Measurements from ENCODE around the gene PIAS1.
"Not testable (repeated sequence)": the region's sequence is repeated elsewhere in the genome, so short reads cannot be mapped to it uniquely, and the experiment has no call there.

The PIAS1 gene

DNA sequence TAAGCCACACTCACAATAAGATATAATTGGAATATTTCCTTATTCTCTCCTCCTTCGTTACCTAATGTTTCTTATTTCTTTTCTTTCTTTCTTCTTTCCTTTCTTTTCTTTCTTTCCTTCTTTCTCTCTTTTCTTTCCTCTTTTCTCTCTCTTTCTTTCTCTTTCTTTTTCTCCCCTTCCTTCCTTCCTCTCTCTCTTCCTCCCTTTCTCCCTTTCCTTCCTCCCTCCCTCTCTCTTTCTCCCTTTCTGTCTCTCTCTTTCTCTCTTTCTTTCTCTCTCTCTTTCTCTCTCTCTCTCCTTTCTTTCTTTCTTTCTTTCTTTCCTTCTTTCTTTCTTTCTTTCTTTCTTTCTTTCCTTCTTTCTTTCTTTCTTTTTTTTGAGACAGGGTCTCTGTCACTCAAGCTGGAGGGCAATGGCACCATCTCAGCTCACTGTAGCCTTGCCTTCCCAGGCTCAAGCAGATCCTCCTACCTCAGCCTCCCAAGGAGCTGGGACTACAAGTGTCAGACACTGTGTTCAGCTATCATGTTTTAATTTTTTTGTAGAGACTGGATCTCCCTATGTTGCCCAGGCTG, 19.3 kb upstream of the PIAS1 start:
- DNase-seq (ENCODE audit: low spot score), result no peak

DNA sequence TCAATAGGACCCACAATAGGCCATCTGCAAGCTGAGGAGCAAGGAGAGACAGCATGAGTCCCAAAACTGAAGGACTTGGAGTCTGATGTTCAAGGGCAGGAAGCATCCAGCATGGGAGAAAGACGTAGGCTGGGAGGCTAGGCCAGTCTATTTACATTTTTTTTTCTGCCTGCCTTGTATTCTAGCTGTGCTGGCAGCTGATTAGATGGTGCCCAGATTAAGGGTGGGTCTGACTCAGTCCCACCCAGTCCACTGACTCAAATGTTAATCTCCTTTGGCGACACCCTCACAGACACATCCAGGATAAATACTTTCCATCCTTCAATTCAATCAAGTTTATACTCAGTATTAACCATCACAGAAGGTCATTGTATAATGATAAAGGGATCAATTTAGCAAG, 15.9 kb upstream of the PIAS1 start:
- DNase-seq (ENCODE audit: low spot score), result no peak

DNA sequence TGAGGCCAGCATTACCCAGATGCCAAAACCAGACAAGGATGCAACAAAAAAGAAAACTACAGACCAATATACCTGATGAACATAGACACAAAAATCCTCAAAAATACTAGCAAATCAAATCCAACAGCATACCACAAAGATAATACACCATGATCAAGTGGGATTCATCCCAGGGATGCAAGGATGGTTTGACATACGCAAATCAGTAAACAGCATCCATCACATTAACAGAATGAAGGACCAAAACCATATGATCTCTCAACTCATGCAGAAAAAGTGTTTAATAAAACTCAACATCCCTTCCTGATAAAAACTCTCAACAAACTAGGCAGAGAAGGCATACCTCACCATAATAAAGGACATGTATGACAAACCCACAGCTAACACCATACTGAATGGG, 14.0 kb upstream of the PIAS1 start:
- DNase-seq (ENCODE audit: low spot score), result no peak

DNA sequence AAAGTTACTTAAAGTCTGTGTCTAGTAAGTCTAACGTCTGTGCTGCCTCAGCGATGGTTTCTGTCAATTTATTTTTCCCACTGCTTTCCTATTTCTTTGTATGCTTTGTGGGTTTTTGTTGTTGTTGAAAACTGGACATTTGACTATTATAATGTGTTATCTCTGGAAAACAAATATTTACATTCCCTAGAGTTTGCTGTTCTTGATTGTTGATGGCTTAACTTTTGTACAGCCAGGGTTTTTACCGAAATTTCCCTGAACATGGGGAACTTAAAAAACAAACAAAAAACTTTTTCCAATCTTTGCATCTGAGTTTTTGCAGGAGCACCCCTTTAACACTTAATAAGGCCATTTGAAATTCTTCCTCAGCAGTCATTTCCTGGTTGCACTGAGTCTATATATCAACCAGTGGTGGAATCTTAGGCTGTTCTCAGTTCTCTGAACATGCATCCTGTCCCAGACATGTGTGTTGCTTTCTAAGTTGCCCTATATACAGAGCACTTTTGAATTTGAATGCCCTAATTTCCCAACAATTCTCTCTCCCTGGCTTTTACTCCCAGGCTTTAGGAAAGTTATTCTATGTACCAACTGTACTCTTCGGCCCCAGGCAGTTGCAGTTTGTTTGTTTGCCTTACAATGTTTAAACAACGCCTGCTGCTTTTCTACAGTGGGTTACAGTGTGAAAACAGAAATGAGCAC, 11.8 kb upstream of the PIAS1 start:
- no peak for DNase-seq (ENCODE audit: low spot score)

DNA sequence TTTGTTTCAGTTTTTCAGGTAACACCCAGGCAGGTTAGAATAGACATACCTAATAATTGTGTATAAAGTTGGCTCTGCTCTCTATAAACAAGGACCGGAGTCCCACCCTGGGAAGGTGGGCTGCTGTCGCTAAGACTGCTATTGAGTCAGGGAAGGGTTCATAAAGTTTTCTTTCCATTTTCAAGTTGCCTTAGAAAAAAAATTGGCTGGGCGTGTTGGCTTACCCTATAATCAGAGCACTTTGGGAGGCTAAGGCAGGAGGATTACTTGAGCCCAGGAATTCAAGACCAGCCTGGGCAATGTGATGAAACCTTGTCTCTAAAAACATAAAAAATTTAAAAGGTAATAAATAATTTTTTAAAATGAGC, 11.3 kb upstream of the PIAS1 start:
- DNase-seq (ENCODE audit: low spot score), result no peak

DNA sequence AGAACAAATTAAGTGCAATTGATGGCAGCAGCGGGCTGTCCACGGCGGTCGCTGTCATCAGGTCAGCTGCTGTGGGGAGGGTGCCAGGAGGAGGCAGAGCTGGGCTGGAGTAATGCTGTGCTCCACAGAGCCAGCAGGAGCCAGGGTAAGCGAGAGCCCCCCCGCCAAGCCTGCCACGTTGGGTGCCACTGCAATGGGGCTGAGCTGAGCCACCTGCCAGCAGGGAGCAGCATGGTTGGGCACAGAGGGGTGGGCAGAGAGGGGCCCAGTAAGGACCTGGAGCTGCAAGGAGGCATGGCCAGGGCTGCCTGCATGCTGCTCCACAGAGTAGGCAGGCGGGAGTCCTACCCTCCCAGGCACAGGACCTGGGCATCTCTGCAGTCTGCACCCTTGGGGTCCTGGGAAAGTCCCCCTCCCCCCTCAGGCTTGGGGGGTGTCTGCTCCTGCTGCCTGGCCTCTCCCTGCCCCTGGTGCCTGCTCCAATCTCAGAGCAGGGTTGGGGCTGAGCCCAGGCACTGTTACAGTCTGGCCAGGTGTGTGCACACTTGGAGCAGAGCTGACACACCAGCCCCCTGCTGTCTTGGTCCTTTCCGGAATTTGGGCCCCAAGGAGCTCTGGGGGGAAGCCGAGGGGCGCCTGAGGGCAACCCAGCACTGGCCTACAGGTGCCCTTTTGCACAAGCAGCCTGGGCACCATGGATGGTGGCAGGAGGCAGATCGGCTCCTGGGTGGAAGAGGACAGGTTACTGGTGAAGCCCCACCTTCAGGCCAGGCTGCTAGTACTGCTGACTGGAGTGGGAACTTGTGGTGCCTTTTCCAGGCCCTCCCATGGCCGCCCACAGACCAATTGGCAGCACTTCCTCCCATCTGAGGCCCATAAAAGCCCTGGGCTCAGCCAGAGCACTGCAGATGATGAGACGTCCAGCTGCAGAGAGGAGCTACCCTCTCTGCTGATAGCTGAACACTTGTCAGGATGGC, 8.5 kb upstream of the PIAS1 start:
- no peak for DNase-seq (ENCODE audit: low spot score)

DNA sequence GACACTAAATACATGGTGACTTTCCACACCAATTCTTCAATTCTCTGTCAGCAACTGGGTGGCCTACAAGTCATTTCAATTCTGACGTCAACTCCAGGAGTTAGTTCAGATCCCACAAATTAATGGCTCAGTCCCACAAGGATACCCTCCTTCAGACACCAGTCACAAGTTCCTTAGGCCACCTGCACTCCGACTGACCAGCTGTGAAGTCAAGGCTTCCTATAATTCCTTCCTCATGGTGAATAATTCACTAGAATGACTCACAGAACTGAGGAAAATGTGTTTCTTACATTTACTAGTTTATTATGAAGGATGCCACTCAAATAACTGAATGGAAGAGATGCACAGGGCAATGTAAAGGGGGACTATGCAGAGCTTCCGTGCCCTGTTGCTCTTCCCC, 6.3 kb upstream of the PIAS1 start:
- DNase-seq (ENCODE audit: low spot score), result peak; percentile 68

DNA sequence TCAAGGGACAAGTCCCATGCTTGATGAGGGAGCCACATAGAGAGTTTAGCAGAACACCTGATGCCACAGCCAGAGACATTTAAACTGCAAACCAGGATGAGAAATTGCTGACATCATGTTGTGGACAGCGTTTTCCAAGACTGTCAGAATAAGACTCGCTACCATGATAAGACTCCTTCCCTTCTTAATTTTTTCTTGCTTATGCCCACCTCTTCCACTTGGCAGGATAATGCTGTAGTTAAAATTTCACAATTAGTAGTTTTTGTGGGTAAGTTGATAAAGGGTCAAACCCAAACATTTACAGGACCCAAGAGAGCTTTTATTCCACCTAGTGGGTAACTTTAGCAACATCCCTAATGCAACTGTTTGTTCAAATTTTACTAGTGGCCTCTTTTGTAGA, 3.0 kb upstream of the PIAS1 start:
- no peak for DNase-seq (ENCODE audit: low spot score)

DNA sequence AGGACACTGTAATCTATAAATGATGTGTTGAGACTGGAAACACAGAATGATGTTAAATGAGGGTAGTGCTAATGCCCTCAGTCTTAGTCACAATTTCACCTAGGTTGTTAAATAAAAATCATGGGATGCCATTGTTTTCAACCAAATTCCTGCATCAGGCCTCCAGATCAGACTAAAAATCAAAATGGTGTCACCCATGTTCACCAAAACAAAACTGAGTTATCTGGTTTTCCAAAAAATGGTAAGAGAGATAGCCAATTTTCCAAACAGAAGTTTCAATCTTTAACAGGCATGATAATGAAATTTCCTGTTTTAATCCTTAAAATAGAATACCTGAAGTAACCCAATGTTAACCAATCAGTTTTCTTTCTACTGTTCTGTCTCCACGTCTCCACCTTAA, 2.2 kb upstream of the PIAS1 start:
- DNase-seq (ENCODE audit: low spot score), result no peak

DNA sequence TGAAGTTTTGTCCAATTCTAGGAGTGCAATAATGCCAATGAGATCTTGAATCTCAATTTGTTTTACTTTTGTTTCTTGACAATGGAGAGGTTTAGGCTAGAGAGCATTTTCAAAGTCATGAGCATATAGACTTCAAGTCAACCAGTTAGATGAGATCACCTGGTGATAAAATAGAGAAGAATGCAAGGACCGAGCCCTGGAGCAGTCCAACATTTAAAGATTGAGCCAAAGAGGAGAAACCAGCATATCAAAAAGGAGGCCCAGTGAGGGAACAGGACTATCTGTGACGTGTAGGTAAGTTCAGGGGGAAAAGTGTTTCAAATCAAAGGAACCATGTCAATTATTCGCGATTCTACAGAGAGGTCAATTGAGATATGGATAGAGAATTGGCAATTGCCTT, 1.7 kb upstream of the PIAS1 start:
- DNase-seq (ENCODE audit: low spot score), result peak; percentile 30

DNA sequence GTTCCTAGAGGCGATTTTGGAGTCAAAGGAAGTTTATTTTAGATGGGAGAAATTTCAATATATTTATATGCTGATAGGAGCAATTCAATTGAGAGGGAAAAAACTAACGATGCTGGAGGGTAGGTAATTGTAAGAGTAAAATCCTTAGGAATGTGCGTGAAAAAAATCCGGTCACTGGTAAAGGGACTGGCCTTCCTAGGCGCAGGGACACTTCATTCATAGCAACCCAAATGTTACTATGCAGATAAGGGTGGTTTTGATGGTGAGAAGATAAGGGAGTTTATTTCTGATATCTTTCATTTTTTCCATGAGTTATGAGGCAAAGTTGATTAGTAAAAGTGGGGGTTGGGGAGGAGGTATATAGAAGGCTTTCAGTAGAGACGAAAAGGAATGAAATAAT, 1.1 kb upstream of the PIAS1 start:
- DNase-seq (ENCODE audit: low spot score), result no peak

DNA sequence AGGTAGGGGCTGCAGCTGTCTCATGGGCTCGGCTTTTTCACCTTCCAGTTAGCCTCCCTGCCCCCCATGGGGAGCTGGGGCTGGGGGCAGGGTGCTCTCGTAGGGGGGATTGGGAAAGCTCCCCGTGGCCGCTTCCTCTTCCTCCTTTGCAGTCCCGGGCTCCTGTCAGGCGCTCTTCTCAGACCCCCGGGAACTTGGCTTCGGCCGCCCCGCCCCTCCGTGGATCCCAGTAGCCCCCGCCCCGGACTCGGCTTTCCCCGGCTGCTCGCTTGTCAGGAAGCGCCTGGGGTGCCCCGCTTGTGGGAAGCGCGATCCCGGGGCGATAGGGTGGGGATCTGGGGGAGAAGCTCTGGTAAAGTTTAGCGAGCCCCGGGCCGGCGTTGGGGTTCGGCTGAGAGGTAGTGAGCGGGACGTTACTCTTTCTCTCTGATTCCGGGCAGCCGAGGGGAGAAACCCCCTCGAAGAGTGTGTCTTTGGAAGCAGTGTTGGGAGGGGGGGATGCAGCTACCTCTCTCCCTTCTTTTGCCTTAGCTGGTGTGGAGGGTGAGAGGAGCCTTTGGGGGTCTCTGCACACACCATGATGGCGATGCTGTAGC, 611 bp downstream of the PIAS1 start:
- DNase-seq (ENCODE audit: low spot score), result peak; percentile 46

DNA sequence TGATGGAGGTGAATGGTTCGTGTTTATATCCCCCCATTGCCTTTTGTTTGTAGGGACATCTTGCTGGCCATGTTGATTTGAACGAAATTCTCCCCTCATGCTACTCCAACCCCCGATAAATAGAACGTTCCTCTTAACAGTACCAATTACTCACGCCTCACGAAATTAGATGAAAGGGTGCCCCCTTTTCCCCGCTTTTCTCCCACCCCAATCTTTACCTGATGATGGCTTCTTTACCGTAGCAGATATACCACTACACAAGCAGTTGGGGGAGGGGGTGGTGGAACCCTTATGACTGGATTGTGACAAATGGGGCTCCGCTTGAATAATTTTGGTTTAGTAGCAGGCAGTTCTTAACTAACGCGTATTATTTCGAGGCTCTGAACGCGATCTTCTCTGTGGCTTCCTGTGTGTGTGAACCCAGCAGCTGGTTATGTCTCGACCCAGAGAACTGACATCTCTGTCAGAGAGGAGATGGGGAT, 1.1 kb downstream of the PIAS1 start:
- peak; percentile 77 for DNase-seq (ENCODE audit: low spot score)

DNA sequence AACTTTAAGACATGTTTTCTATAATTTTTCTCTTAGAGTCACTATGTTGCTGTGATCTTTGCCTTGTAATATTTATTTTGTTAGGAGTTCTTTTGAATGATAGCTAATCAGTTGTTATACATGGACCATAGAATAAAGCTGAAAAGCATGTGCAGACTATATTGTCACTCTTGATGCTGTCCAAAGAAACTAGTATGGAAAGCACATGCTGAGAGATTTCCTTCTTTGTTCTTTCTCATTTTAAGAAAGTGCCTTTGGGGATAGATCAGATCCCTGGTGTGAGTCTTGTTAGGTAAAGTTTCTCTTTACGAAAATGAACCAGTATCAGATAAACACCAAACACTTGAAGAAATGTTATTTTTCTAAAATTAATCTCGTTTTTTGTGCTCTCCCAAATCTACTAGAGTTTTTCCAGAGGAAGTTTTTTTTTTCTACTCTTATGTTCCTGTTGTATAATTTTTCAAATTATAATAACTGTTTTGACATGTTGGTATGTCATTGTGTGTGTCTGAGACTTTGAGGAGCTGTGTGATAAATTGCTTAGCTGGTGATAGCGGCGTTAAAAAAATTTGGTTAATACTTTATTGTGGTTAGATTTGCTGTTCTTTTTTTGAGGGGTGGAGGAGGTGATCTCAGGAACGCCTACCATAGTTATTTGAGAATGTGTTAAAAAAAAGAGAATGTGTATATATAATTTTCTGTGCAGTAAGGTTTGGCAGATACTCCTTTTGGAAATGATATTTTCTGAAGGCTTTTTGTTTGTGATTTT, 2.2 kb downstream of the PIAS1 start:
- no peak for DNase-seq (ENCODE audit: low spot score)

DNA sequence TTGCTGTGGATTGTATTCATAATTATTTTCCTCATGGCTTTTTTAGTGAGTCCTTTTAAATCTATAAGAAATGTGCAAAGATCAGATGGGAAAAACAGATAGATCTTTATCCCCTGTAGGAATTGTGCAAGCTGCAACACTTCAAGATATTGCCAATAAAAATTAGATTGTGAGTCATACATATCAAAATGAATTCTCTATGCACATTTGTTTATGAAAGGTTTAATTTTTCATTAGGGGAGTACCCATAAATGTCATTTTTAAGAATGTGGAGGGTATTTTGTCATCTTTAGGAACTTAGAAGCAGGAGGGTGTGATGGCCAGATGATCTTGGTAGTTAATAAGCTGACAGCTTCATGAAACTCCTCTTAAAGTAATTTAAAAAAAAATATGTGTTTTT, 2.9 kb downstream of the PIAS1 start:
- DNase-seq (ENCODE audit: low spot score), result no peak

DNA sequence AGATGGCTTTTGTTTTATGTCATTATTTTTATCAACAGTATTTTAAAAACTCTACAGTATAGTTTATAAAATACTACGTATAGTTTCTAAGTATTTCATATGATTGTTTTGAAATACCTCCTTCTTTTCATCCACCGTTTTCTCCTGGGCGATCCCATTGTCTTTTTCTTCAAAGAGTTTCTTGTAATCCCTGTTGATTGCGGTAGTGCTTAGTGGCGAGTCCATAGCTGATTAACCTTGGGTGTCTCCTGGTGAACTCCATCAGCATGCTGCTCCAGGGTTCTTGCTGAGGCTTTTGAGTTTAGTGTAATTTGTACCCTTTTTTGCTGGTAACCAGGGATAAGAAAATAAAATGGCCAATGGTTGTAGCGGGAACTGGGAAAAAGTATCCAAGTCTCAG, 3.6 kb downstream of the PIAS1 start:
- DNase-seq (ENCODE audit: low spot score), result no peak

DNA sequence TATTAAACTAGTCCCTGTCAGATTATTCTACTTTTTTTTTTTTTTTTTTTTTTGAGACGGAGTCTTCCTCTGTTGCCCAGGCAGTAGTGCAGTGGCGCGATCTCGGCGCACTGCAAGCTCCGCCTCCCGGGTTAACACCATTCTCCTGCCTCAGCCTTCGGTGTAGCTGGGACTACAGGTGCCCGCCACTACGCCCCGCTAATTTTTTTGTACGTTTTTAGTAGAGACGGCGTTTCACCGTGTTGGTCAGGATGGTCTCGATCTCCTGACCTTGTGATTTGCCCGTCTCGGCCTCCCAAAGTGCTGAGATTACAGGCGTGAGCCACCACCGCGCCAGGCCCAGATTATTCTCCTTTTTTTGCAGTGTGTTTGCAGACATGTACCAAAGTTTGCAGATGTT, 4.9 kb downstream of the PIAS1 start:
- not testable (repeated sequence) for DNase-seq (ENCODE audit: low spot score)

DNA sequence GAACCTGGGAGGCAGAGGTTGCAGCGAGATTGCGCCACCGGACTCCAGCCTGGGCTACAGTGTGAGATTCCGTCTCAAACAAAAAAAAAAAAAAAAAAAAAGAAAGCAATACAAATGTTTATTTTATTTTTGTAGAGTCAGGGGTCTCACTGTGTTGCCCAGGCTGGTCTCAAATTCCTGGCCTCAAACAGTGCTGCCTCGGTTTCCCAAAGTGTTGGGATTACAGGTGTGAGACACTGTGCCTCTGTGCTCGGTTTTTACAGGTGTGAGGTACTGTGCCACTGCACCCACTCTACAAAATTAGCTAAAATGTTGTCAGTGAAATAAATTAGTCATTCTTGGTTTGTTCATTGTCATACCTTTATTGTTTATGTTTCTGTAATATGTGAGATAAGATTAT, 5.5 kb downstream of the PIAS1 start:
- no peak for DNase-seq (ENCODE audit: low spot score)

DNA sequence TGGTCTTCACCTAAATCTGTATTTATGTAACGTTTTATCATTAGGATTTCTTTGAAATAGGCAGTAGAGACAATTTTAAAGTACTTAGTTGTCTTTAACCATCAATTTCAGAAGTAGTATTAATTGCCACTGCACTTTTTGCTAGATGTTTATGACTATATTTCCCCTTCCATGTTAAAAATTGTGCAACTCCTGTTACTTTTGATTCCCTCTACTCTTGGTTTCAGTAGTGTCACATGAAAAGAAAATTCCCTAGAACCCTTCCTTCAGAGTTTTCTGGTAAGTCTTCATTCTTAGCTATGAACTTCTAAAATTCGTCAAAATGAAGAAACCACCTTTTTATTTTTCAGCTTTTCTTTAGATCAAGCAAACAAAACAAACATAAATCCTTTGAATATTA, 7.1 kb downstream of the PIAS1 start:
- DNase-seq (ENCODE audit: low spot score), result no peak

DNA sequence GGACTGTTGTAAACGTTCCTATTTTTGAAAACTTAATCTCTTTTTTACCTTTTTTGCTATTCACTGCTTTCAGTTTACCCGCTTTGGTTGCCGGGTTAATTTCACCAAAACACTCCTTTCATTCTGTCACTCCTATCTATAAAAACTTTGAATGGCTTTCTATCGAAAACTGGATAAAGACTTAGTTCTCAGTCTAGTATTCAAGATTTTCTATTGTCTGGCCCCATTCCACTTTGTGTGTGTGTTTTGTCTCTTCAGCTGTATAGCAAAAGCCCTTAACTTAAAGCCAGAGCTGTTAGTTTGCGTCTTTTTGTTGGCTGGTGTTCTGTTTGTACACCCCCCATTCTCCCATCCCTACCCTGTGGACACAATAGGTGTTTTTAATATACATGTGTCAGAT, 7.5 kb downstream of the PIAS1 start:
- DNase-seq (ENCODE audit: low spot score), result no peak

DNA sequence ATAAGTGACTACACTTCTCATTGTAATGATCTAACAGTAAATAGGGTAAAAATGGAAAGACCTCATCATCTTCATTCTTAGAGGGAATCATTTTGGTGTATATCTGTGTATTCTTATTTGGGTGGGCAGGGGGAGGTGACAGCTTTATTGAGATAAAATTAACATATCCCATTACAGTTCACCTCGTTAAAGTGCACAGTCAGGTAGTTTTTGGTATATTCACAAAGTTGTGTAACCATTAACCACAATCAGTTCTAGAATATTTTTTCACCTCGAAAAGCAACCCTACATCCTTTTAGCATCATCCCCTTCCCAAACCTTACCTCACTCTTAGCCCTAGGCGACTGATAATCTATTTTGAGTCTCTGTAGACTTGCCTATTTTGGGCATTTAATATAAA, 8.1 kb downstream of the PIAS1 start:
- DNase-seq (ENCODE audit: low spot score), result no peak

DNA sequence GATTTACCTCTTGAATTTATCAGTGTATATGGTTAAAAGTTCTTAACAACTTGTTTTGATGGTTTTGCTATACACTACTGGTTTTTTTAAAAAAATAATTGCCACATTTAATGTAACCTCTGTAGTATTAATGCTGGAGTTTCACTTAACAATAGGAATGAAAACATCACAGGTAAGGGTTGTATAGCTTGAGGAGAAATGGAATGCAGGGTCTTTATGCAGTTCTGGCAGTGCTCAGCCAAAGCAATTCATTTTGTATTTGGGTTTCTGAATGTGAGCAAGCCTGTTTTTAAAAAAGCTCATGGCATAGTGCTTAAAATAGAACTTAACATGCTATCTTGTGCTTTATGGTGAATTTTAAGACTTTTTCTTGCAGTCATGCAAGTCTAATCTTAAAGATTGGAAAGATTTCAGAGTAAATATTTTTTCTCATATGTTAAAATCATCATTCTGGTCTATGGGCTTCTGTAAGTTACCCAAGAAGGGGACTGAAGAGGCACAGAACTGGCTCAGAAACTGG, 8.9 kb downstream of the PIAS1 start:
- DNase-seq (ENCODE audit: low spot score), result no peak
